ENCODE data around the gene ACTN4. TPM values are rescaled to one million over a fixed set of nuclear protein-coding genes. Genes with fewer than 3 reads are reported as not detected.

ACTN4 gene
- 858 to 1,250 TPM (median 1,162 TPM) in 5 replicates for total RNA-seq (2022; extraction: Qiagen RNA extraction; ENCODE audit: low read depth)

GRCh38 chr19:38647368-38647965, at the start of gene ACTN4:
TSS of gene ACTN4 (plus strand) at chr19:38647649. CDS start at chr19:38647746, 97 bp downstream.

GRCh38 chr19:38617764-38618589, 29.5 kb upstream of the ACTN4 start, which contains the start of gene MAP4K1:
TSS of gene MAP4K1 (minus strand) at chr19:38617953. CDS start at chr19:38617895, 58 bp downstream.

GRCh38 chr19:38618590-38619360, 28.7 kb upstream of the ACTN4 start, which contains the start of gene EIF3K:
TSS of gene EIF3K (plus strand) at chr19:38619188. CDS start at chr19:38619269, 81 bp downstream.

DNA sequence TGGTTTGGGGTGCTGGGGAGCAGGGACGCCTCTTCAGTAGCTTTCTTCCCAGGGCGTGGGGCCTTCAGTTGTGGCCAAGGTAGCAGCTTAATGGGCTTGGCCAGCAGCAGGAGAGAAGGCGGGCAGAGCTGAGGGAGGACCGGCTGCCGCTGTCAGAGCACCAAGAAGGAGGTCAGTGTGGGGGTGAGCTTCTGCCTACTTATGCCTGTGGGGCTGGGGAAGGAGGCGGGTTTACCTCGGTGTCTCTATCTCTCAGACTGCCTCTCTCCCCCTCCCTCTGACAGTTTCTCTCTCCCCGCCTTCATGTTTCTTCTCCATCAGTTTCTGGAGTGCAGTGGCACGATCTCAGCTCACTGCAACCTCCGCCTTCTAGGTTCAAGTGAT, 96.8 kb downstream of the ACTN4 start, which contains the start of gene CAPN12:
TSS of gene CAPN12 (minus strand) at position 177 of the 384 bp plus-strand sequence. CDS start 309 bp downstream, outside the sequence.

GRCh38 chr19:38773469-38774177, 126.2 kb downstream of the ACTN4 start, which contains the start of gene LGALS7:
TSS of gene LGALS7 (minus strand) at chr19:38773517. CDS start at chr19:38773492, 25 bp downstream.

Other genes with a start within 250 kb of the ACTN4 start
- gene FAM98C, start 244.6 kb upstream of the ACTN4 start, total RNA-seq (2022; extraction: Qiagen RNA extraction; ENCODE audit: low read depth) = 16.8 to 31.3 TPM (median 25.6 TPM) in 5 replicates
- 0.09 TPM in 1 of 5 replicates, not detected in the others for gene RASGRP4, start 221.4 kb upstream of the ACTN4 start, total RNA-seq (2022; extraction: Qiagen RNA extraction; ENCODE audit: low read depth)
- gene RYR1, start 214.0 kb upstream of the ACTN4 start, total RNA-seq (2022; extraction: Qiagen RNA extraction; ENCODE audit: low read depth) = 4.0 to 6.1 TPM (median 5.0 TPM) in 5 replicates
- 0.27 to 1.4 TPM (median 0.70 TPM) in 5 replicates for gene MAP4K1, start 29.7 kb upstream of the ACTN4 start, total RNA-seq (2022; extraction: Qiagen RNA extraction; ENCODE audit: low read depth)
- gene EIF3K, start 28.5 kb upstream of the ACTN4 start, total RNA-seq (2022; extraction: Qiagen RNA extraction; ENCODE audit: low read depth) = 692 to 886 TPM (median 749 TPM) in 5 replicates
- 3.6 to 6.5 TPM (median 5.9 TPM) in 5 replicates for gene CAPN12, start 96.8 kb downstream of the ACTN4 start, total RNA-seq (2022; extraction: Qiagen RNA extraction; ENCODE audit: low read depth)
- 0.82 to 1.0 TPM in 2 of 5 replicates, not detected in the others for gene LGALS7, start 125.9 kb downstream of the ACTN4 start, total RNA-seq (2022; extraction: Qiagen RNA extraction; ENCODE audit: low read depth)
- gene LGALS7B, start 141.6 kb downstream of the ACTN4 start, total RNA-seq (2022; extraction: Qiagen RNA extraction; ENCODE audit: low read depth) = 0.34 TPM in 1 of 5 replicates, not detected in the others
- 0.30 to 1.8 TPM (median 0.78 TPM) in 5 replicates for gene LGALS4, start 165.3 kb downstream of the ACTN4 start, total RNA-seq (2022; extraction: Qiagen RNA extraction; ENCODE audit: low read depth)
- 322 to 420 TPM (median 344 TPM) in 5 replicates for gene ECH1, start 184.1 kb downstream of the ACTN4 start, total RNA-seq (2022; extraction: Qiagen RNA extraction; ENCODE audit: low read depth)
- 346 to 375 TPM (median 352 TPM) in 5 replicates for gene HNRNPL, start 202.3 kb downstream of the ACTN4 start, total RNA-seq (2022; extraction: Qiagen RNA extraction; ENCODE audit: low read depth)
- 1.8 to 4.3 TPM (median 2.4 TPM) in 5 replicates for gene RINL, start 230.6 kb downstream of the ACTN4 start, total RNA-seq (2022; extraction: Qiagen RNA extraction; ENCODE audit: low read depth)